ENCODE data around the gene CD44. TPM values are rescaled to one million over a fixed set of nuclear protein-coding genes. Genes with fewer than 3 reads are reported as not detected.

Gene CD44
- total RNA-seq, 4 donors from 2014 or later: 56.3 to 182 (median 114) TPM

- intact Hi-C loops (cut with DNase I; ENCODE audit: low total_unique reads) (no loop called here), in situ Hi-C loops (cut with MboI; ENCODE audit: low pct_ligation_motif_present in 1 of 4, low pct_unique_long_range_greater_than_20kb in 1 of 4, low sequenced_read_pairs in 3 of 4) (no loop called here)
- no peaks in the 10 kb centered on the region for H3K27me3 ChIP-seq
- peaks cover 0 to 10% (median 0%) of the 10 kb centered on the region in 4 donors for H3K4me1 ChIP-seq
- DNase-seq: no peak
- WGBS, 2 donors (ENCODE audit: low coverage in 1 of 2): 72 to 78% methylated on average over 3 of the region's 3 CpGs
- no peak overlapping the region for H3K27ac ChIP-seq
- no peak overlapping the region for H3K4me3 ChIP-seq
- TF ChIP-seq POLR2A (IDR thresholded peaks at IDR 0.05) (no peak), EP300 (IDR thresholded peaks at IDR 0.05; ENCODE audit: low read depth) (no peak), POLR2AphosphoS5 (IDR thresholded peaks at IDR 0.05) (no peak), CTCF (IDR thresholded peaks at IDR 0.05) (no peak)
- no peaks in the 10 kb centered on the region for H3K9me3 ChIP-seq
- peaks cover 0 to 10% (median 2%) of the 10 kb centered on the region in 4 donors for H3K36me3 ChIP-seq
Observed at GRCh38 chr11:35210876-35211546, 72.0 kb downstream of the CD44 start.

DNA sequence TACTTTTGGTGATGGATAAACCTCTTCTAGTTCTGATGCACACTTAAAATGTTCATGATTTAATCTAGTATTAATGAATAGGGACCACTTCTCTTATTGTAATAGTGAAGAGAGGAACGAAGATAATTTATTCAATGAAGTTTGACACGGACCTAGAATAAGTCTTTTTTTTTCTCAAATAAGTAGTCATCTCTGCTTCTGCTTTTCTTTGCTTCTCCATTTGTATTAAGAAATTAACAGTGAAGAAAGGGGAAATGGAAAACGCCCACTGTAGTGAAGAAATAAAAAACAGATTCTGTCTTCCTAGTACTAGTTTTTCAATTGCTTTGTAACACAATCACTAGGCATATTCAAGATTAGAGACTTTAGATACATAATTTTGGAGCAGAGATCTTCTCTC, 73.0 kb downstream of the CD44 start:
- TF ChIP-seq POLR2AphosphoS5 (IDR thresholded peaks at IDR 0.05) (no peak), POLR2A (IDR thresholded peaks at IDR 0.05) (no peak), EP300 (IDR thresholded peaks at IDR 0.05; ENCODE audit: low read depth) (no peak), CTCF (IDR thresholded peaks at IDR 0.05) (no peak)
- Histone ChIP-seq H3K27me3 (no peaks in the 10 kb centered on the region), H3K27ac (peak overlapping the region in 3 of 4 donors; percentile 19 to 39 (median 31)), H3K4me1 (peaks cover 0 to 10% (median 0%) of the 10 kb centered on the region in 4 donors), H3K9me3 (no peaks in the 10 kb centered on the region), H3K4me3 (no peak overlapping the region), H3K36me3 (peaks cover 0 to 17% (median 0%) of the 10 kb centered on the region in 4 donors)
- DNase-seq: no peak
- intact Hi-C loops (cut with DNase I; ENCODE audit: low total_unique reads): no loop called here
- in situ Hi-C loops (cut with MboI; ENCODE audit: low pct_ligation_motif_present in 1 of 4, low pct_unique_long_range_greater_than_20kb in 1 of 4, low sequenced_read_pairs in 3 of 4): no loop called here
- WGBS, 2 donors (ENCODE audit: low coverage in 1 of 2): 72 to 79% methylated on average over 3 of the region's 3 CpGs

GRCh38 chr11:35214226-35214770, 75.3 kb downstream of the CD44 start:
- no peak for TF ChIP-seq POLR2A (IDR thresholded peaks at IDR 0.05)
- no peak for TF ChIP-seq EP300 (IDR thresholded peaks at IDR 0.05; ENCODE audit: low read depth)
- no peak for TF ChIP-seq POLR2AphosphoS5 (IDR thresholded peaks at IDR 0.05)
- TF ChIP-seq CTCF (IDR thresholded peaks at IDR 0.05): no peak
- no peak overlapping the region for H3K27ac ChIP-seq
- peaks cover 0 to 10% (median 0%) of the 10 kb centered on the region in 4 donors for H3K4me1 ChIP-seq
- intact Hi-C loops (cut with DNase I; ENCODE audit: low total_unique reads): no loop called here
- peaks cover 0 to 17% (median under 1%) of the 10 kb centered on the region in 4 donors for H3K36me3 ChIP-seq
- H3K27me3 ChIP-seq: no peaks in the 10 kb centered on the region
- DNase-seq: no peak
- in situ Hi-C loops (cut with MboI; ENCODE audit: low pct_ligation_motif_present in 1 of 4, low pct_unique_long_range_greater_than_20kb in 1 of 4, low sequenced_read_pairs in 3 of 4): no loop called here
- no peak overlapping the region for H3K4me3 ChIP-seq
- no peaks in the 10 kb centered on the region for H3K9me3 ChIP-seq
- WGBS, 2 donors (ENCODE audit: low coverage in 1 of 2): 88 to 91% methylated on average over 2 of the region's 2 CpGs

- Histone ChIP-seq H3K36me3 (peaks cover 0 to 17% (median 3%) of the 10 kb centered on the region in 4 donors), H3K4me3 (no peak overlapping the region), H3K9me3 (no peaks in the 10 kb centered on the region), H3K27ac (no peak overlapping the region), H3K4me1 (peaks cover 0 to 10% (median 0%) of the 10 kb centered on the region in 4 donors), H3K27me3 (no peaks in the 10 kb centered on the region)
- 60% methylated on average over 1 of the region's 1 CpG; no CpG with 5 or more reads in 1 of the 2 donors for WGBS, 2 donors (ENCODE audit: low coverage in 1 of 2)
- DNase-seq: no peak
- in situ Hi-C loops (cut with MboI; ENCODE audit: low pct_ligation_motif_present in 1 of 4, low pct_unique_long_range_greater_than_20kb in 1 of 4, low sequenced_read_pairs in 3 of 4): no loop called here
- intact Hi-C loops (cut with DNase I; ENCODE audit: low total_unique reads): no loop called here
- TF ChIP-seq CTCF (IDR thresholded peaks at IDR 0.05) (no peak), POLR2A (IDR thresholded peaks at IDR 0.05) (no peak), EP300 (IDR thresholded peaks at IDR 0.05; ENCODE audit: low read depth) (no peak), POLR2AphosphoS5 (IDR thresholded peaks at IDR 0.05) (no peak)
Observed at GRCh38 chr11:35214792-35215193, 75.8 kb downstream of the CD44 start.
